ENCODE data around the gene ABRACL.
"Not testable (repeated sequence)": the region's sequence is repeated elsewhere in the genome, so short reads cannot be mapped to it uniquely, and the experiment has no call there.

The ABRACL gene

DNA sequence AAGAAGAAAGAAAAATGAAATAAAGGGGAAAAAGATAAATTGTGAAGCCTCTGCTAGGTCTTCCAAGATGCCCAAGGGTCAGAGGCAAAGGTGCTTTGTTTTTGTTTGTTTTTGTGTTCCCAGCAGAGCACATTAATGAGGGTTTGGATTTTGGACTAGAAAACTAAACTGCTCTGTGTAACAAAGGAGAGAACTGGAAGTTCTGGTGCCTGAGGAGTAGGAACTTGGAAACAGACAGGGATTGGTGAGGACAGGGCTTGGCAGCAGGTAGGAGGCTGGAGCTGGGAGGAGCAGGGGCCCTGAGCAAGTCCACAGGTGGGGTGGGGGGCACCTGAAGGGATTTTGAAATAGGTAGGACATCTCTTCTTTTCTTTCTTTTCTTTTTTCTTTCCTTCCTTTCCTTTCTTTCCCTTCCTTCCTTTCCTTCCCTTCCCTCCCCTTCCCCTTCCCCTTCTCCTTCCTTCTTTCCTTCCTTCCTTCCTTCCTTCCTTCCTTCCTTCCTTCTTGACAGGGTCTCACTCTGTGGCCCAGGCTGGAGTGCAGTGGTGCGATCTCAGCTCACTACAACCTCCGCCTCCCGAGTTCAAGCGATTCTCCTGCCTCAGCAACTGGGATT lies 15.3 kb upstream of the ABRACL start:
- no peak for DNase-seq

DNA sequence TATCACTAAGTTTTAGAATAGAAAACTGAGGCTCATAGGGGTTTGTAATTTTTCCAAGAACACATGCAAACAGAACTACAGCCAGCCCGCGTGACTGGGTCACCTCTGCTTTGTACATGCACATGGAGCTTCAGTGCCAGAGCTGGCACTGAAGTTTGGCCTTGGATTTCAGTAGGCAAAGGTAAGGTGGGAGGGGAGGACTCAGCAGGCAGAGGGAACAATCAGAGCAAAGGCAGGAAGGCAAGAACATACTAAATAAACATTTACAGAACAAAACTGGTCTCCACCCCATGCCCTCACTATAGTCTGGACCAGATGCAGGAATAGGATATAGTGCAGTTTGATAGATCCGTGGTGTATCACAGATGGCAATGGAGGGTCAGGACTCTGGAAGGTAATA lies 13.6 kb upstream of the ABRACL start:
- DNase-seq: no peak

DNA sequence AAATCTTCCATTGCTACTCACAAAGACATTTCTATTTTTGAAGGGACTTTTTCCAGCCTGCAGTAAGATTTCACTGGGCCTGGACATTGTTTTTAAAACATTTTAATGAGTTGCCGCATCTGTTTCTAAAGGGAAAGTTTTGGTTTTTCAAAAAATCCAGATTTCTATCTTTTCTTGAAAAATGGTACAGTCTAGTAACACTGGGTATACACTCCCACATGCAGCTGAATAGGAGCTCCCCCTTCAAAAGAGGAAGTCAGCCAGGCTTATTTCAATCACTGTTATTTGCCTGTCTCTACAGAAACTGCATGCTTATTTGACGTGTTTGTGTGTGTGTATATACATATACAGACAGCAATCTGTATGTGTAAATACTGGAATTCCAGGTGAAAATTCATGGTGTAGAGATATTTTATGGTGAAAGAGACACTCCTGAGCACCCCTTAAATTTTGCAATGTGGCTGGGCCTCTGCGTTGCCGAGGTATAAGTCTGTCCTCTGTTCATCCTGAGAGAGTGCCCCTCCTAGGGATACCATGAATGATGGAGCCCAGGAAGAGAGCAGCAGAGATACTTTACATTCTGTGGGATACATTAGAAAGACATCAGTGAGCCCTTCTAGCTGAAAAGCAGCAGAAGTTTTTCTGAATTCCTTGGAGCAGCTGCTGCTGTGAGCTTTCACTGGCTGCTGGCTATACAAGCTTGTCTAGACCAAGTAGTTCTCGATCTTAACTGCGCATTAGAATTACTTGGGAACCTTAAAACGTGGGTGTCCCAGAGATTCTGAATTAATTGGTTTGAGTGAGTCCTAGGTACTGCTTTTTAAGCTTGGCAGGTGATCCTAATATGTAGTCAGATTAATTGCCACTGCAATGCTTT lies 12.0 kb upstream of the ABRACL start:
- peak; percentile 50 to 65 (median 63) for DNase-seq

GRCh38 chr6:139017227-139017626 lies 11.3 kb upstream of the ABRACL start:
- DNase-seq: no peak

DNA sequence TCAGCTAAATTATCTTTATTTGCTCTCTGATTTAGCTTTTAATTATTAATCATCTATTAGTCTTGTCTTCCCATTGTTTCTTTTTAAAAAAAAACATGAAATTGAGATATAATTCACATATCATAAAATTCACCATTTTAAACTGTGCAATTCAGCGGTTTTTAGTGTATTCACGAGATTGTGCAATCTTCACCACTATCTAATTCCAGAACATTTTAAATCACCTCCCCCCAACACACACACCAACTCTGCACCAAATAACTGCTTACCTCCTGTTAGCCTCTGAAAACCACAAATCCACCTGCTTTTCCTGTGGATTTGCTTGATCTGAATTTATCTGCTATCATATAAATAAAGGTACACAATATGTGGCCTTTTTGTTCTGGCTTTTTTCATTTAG lies 8.8 kb upstream of the ABRACL start:
- DNase-seq: no peak

GRCh38 chr6:139020689-139021088 lies 7.9 kb upstream of the ABRACL start:
- DNase-seq: no peak

DNA sequence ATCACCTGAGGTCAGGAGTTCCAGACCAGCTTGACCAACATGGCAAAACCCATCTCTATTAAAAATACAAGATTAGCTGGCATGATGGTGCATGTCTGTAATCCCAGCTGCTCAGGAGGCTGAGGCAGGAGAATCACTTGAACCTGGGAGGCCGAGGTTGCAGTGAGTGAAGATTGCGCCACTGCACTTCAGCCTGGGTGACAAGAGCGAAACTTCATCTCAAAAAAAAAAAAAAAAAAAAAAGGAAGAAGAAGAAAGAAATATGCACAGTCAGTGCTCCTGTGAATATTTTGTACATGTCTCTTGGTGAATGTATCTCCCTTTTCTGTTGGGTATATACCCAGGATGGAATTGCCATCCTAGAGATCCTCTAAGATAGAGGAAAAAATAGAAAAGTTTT lies 3.1 kb upstream of the ABRACL start:
- peak; percentile 37 to 56 (median 52) for DNase-seq

GRCh38 chr6:139027620-139028182 lies 844 bp upstream of the ABRACL start:
- peak; percentile 39 to 57 (median 39) for DNase-seq

- DNase-seq: peak in 2 of 3 donors; percentile 25 to 33
Observed at GRCh38 chr6:139028215-139028657, 309 bp upstream of the ABRACL start.

- DNase-seq: peak; percentile 63 to 69 (median 63)
Observed at GRCh38 chr6:139029470-139030227, 1.1 kb downstream of the ABRACL start.

DNA sequence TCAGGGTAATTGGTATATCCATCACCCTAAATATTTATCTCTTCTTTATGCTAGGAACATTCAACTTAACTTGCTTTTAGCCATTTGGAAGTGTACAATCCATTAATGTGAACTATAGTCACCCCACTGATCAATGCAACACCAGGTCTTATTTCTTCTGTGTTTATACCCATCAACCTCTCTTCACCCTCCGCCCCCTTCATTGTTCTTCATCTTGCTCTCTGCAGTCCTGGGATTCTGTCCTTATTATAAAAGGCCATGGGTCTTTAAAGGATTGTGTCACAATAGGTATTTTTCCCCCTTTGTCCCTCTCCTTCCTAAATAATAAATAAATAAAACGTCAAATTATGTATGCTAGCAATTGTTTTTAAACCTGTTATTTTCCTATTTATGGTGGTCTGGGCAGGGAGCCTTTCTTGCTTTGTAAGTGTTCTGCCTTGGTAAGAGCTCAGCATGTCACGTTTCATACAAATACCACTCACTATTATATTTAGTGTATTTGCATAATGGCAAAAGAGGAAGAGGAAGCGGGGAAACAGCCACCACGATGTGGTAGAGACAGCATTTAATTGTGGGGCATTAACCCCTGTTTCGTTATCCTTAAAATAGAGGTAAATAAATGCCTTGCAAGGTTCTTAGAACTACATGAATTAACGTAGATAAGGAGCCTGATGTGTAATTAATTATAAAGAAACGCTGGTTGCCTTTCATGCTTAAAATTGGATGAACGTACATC lies 1.9 kb downstream of the ABRACL start:
- peak; percentile 71 to 77 (median 76) for DNase-seq

GRCh38 chr6:139037490-139037889 lies 8.9 kb downstream of the ABRACL start:
- DNase-seq: peak in 2 of 3 donors; percentile 22 to 48

- no peak for DNase-seq
Observed at GRCh38 chr6:139044250-139044649, 15.7 kb downstream of the ABRACL start.

- DNase-seq: no peak
Observed at GRCh38 chr6:139047677-139048076, 19.1 kb downstream of the ABRACL start.

- DNase-seq: peak; percentile 31 to 43 (median 34)
Observed at GRCh38 chr6:139048912-139049311, 20.4 kb downstream of the ABRACL start.

- DNase-seq: not testable (repeated sequence)
Observed at GRCh38 chr6:139050131-139050769, 21.7 kb downstream of the ABRACL start.

DNA sequence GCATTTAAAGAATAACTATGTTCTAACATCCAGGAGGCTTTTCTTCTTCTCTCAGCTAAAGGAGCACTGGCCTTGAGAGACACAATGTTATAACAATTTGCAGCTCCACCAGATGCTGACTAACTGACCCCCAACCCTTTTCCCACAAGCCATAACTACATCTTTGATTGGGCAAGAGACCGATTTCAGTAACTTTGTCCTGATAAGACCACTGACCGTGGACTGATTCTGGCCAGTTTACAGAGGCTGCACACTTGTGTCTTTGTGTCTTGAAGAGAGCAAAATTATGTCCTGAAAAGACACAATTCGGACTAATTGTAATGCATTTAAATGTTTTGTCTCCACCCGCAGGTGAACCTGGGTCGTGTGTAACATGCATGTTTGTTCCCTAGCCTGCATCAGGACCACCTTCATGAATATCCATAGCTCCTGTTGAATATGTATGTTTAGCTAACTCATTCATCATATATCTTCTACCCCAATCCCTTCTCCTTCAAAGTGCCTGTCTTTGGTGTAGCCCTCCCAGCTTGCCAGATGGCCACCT lies 22.3 kb downstream of the ABRACL start:
- no peak for DNase-seq

- DNase-seq: no peak
Observed at GRCh38 chr6:139051396-139052060, 23.0 kb downstream of the ABRACL start.

- DNase-seq: no peak
Observed at GRCh38 chr6:139053382-139053781, 24.8 kb downstream of the ABRACL start.

- DNase-seq: no peak
Observed at GRCh38 chr6:139054001-139054400, 25.5 kb downstream of the ABRACL start.

DNA sequence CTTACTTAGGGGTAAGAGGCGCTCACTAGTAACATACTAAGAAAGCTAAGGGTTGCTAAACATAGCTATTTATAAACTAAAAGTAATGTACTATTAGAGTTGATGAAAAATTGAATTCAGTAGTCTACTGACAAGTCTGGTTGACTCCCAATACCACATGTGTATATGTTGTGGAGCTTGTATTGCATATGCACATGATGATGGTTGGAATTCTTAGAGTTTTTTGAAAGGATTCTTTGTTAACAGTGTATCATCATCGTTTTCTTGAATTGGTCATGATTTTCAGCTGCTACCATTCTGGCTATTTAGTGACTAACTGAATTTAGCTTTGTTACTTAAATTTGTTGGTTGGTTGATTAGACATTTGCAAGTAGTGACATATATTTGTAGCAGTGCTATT lies 27.2 kb downstream of the ABRACL start:
- no peak for DNase-seq

All from suppressor macrophage treated with lipopolysaccharide for 1 hour (primary cell).